Fibroblast of lung (primary cell): ENCODE data around the gene NR2E3. TPM values are rescaled to one million over a fixed set of nuclear protein-coding genes. Genes with fewer than 3 reads are reported as not detected.

Experiments used
- DNase-seq, 2 donors: peaks; one replicate each; pipeline versions ENCODE4 v3.0.0 to v3.0.0-alpha.2; 2010; ENCODE audit warnings: low read depth in 2 of 2
- H2AFZ ChIP-seq: 2 replicates; pipeline ENCODE4 v1.5.1; 2012; ENCODE audit warnings: low read length, control low read depth, inconsistent platforms
- H3K27ac ChIP-seq: 2 replicates; pipeline ENCODE4 v1.5.1; 2011; ENCODE audit warnings: low read length, control low read depth; ENCODE audit not compliant: insufficient read depth
- H3K27me3 ChIP-seq: 2 replicates; pipeline ENCODE4 v1.5.1; 2011; ENCODE audit warnings: mild to moderate bottlenecking, low read length; ENCODE audit not compliant: control insufficient read depth, insufficient read depth
- H3K36me3 ChIP-seq: 2 replicates; pipeline ENCODE4 v1.5.1; 2011; ENCODE audit warnings: low read length; ENCODE audit not compliant: control insufficient read depth, insufficient read depth
- H3K4me1 ChIP-seq: 2 replicates; pipeline ENCODE4 v1.5.1; 2011; ENCODE audit warnings: low read length; ENCODE audit not compliant: control insufficient read depth, insufficient read depth; ENCODE audit errors: extremely low read depth
- H3K4me2 ChIP-seq: 2 replicates; pipeline ENCODE4 v1.5.1; 2011; ENCODE audit warnings: low read length, control low read depth; ENCODE audit not compliant: insufficient read depth; ENCODE audit errors: extremely low read depth
- H3K4me3 ChIP-seq, 4 experiments: fragments of 200-600 bp in 1 of 4; sonication (generic) in 1 of 4; replicated peaks in 1 of 4; 2 replicates each; pipeline ENCODE4 v1.5.1; 2011 to 2016; ENCODE audit warnings: low read length in 4 of 4, low read depth in 3 of 4, mild to moderate bottlenecking in 3 of 4, control low read depth in 2 of 4, inconsistent platforms in 1 of 4, mixed read lengths in 1 of 4; ENCODE audit not compliant: insufficient read depth in 1 of 4; ENCODE audit errors: control extremely low read depth in 1 of 4
- H3K79me2 ChIP-seq: 2 replicates; pipeline ENCODE4 v1.5.1; 2012; ENCODE audit warnings: mild to moderate bottlenecking, low read length, inconsistent platforms; ENCODE audit not compliant: control insufficient read depth, insufficient read depth
- H3K9ac ChIP-seq: 2 replicates; pipeline ENCODE4 v1.5.1; 2011; ENCODE audit warnings: mild to moderate bottlenecking, low read length, control low read depth; ENCODE audit not compliant: insufficient read depth
- H3K9me3 ChIP-seq: 2 replicates; pipeline ENCODE4 v1.5.1; 2012; ENCODE audit warnings: low read depth, low read length; ENCODE audit not compliant: control insufficient read depth, insufficient read depth
- H4K20me1 ChIP-seq: 2 replicates; pipeline ENCODE4 v1.5.1; 2011; ENCODE audit warnings: low read length; ENCODE audit not compliant: control insufficient read depth, insufficient read depth; ENCODE audit errors: extremely low read depth
- CTCF ChIP-seq, 2 donors: IDR thresholded peaks in 1 of 2; conservative IDR thresholded peaks in 1 of 2; 1 replicate in 1 of 2; 2 replicates in 1 of 2; pipeline ENCODE4 v1.5.1; 2011 to 2012; ENCODE audit warnings: low read length in 2 of 2, control low read depth in 1 of 2, inconsistent platforms in 1 of 2, low read depth in 1 of 2, mild to moderate bottlenecking in 1 of 2
- EZH2 ChIP-seq: IDR thresholded peaks from 2 replicates; pipeline ENCODE4 v1.5.1; 2012; ENCODE audit warnings: low read length, control low read depth, mild to moderate bottlenecking; ENCODE audit errors: missing control alignments
- polyA plus RNA-seq, 2 donors: library from polyadenylated mRNA; depleted of rRNA in 1 of 2; stranded (reverse) in 1 of 2; unstranded in 1 of 2; fragments of >200 nt; gene quantifications; 2 replicates each; pipeline ENCODE4 v1.2.1, GENCODE V29; 2011 to 2012; ENCODE audit warnings: missing spikeins in 1 of 2
- total RNA-seq: library from RNA; depleted of rRNA; stranded (reverse); fragments of >200 nt; gene quantifications from 2 replicates; pipeline ENCODE4 v1.2.1, GENCODE V29; 2014

NR2E3 gene
- total and polyA plus RNA-seq, 2 donors (not counting 1 experiment from before 2014, with no cell fraction given) = 0.08 to 1.3 TPM

- Histone ChIP-seq H3K4me3 (no peak overlapping the region), H3K27me3 (no peaks in the 10 kb centered on the region), H3K9ac (no peak overlapping the region), H2AFZ (no peak overlapping the region), H3K4me1 (no peaks in the 10 kb centered on the region), H3K36me3 (no peaks in the 10 kb centered on the region), H3K27ac (no peak overlapping the region), H3K9me3 (no peaks in the 10 kb centered on the region), H3K79me2 (no peaks in the 10 kb centered on the region), H3K4me2 (no peak overlapping the region), H4K20me1 (no peaks in the 10 kb centered on the region)
- DNase-seq = peak in 1 of 2 donors; percentile 76
- TF ChIP-seq CTCF (conservative IDR thresholded peaks at IDR 0.05 in 1 of 2, IDR thresholded peaks at IDR 0.05 in 1 of 2; ENCODE audit: low read depth in 1 of 2, low read length in 2 of 2) (no peak), EZH2 (no peak)
These were observed 20.3 kb upstream of the NR2E3 start for GRCh38 chr15:71790081-71790480.

GRCh38 chr15:71791975-71792374 is 18.4 kb upstream of the NR2E3 start:
- no peak overlapping the region for H3K4me3 ChIP-seq
- DNase-seq = no peak
- no peak overlapping the region for H3K27ac ChIP-seq
- H3K79me2 ChIP-seq = no peaks in the 10 kb centered on the region
- no peak overlapping the region for H3K4me2 ChIP-seq
- H3K9ac ChIP-seq = no peak overlapping the region
- no peaks in the 10 kb centered on the region for H3K27me3 ChIP-seq
- H2AFZ ChIP-seq = no peak overlapping the region
- TF ChIP-seq CTCF (conservative IDR thresholded peaks at IDR 0.05 in 1 of 2, IDR thresholded peaks at IDR 0.05 in 1 of 2; ENCODE audit: low read depth in 1 of 2, low read length in 2 of 2) = no peak
- no peak for TF ChIP-seq EZH2
- no peaks in the 10 kb centered on the region for H3K9me3 ChIP-seq
- H4K20me1 ChIP-seq = no peaks in the 10 kb centered on the region
- H3K4me1 ChIP-seq = no peaks in the 10 kb centered on the region
- no peaks in the 10 kb centered on the region for H3K36me3 ChIP-seq

DNA sequence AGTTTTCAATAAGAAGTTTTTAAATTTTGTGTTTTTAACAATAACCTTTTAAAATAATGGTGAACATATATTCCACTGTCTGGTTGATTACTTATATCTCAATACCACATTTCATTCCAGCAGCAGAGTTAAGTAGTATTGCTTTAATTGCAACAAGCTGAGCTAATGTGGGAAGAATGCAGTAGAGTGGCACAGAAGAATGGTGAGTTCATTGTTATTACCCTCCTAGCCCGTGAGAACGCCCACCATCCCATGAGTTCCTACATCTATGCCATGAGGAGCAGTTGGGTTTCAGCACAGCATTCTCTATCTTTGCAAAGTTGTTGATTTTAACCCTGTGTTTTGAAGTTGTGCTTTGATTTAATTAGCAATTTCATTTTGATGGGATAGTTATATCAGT is 17.8 kb upstream of the NR2E3 start:
- H3K27ac ChIP-seq = no peak overlapping the region
- H4K20me1 ChIP-seq = no peaks in the 10 kb centered on the region
- H2AFZ ChIP-seq = no peak overlapping the region
- no peaks in the 10 kb centered on the region for H3K79me2 ChIP-seq
- no peak overlapping the region for H3K4me3 ChIP-seq
- DNase-seq = peak; percentile 64 to 87
- no peak overlapping the region for H3K9ac ChIP-seq
- H3K4me2 ChIP-seq = no peak overlapping the region
- no peaks in the 10 kb centered on the region for H3K36me3 ChIP-seq
- no peak for TF ChIP-seq CTCF (conservative IDR thresholded peaks at IDR 0.05 in 1 of 2, IDR thresholded peaks at IDR 0.05 in 1 of 2; ENCODE audit: low read depth in 1 of 2, low read length in 2 of 2)
- TF ChIP-seq EZH2 = no peak
- no peaks in the 10 kb centered on the region for H3K27me3 ChIP-seq
- no peaks in the 10 kb centered on the region for H3K9me3 ChIP-seq
- H3K4me1 ChIP-seq = no peaks in the 10 kb centered on the region
